ENCODE measurements around the gene LINGO1.

LINGO1 gene

GRCh38 chr15:77630956-77631744 is 1.6 kb downstream of the LINGO1 start:
- DNase-seq = no peak

- no peak for DNase-seq
These were observed 2.7 kb downstream of the LINGO1 start for GRCh38 chr15:77630056-77630455.

- no peak for DNase-seq
These were observed 3.4 kb downstream of the LINGO1 start for GRCh38 chr15:77629070-77630030.

GRCh38 chr15:77628010-77628409 is 4.7 kb downstream of the LINGO1 start:
- no peak for DNase-seq

GRCh38 chr15:77627581-77627980 is 5.1 kb downstream of the LINGO1 start:
- no peak for DNase-seq

- DNase-seq = no peak
These were observed 5.6 kb downstream of the LINGO1 start for GRCh38 chr15:77627067-77627466.

GRCh38 chr15:77626002-77626401 is 6.7 kb downstream of the LINGO1 start:
- DNase-seq = no peak

- no peak for DNase-seq
These were observed 7.3 kb downstream of the LINGO1 start for GRCh38 chr15:77625376-77625775.

GRCh38 chr15:77624868-77625267 is 7.8 kb downstream of the LINGO1 start:
- no peak for DNase-seq

GRCh38 chr15:77623755-77624524 is 8.8 kb downstream of the LINGO1 start:
- no peak for DNase-seq

GRCh38 chr15:77622934-77623754 is 9.6 kb downstream of the LINGO1 start:
- DNase-seq = no peak

- DNase-seq = no peak
These were observed 10.3 kb downstream of the LINGO1 start for GRCh38 chr15:77622209-77622933.

- DNase-seq = no peak
These were observed 10.9 kb downstream of the LINGO1 start for GRCh38 chr15:77621847-77622208.

GRCh38 chr15:77620960-77621647 is 11.6 kb downstream of the LINGO1 start:
- no peak for DNase-seq

- DNase-seq = no peak
These were observed 12.4 kb downstream of the LINGO1 start for GRCh38 chr15:77620297-77620696.

- DNase-seq = no peak
These were observed 12.8 kb downstream of the LINGO1 start for GRCh38 chr15:77619883-77620282.

GRCh38 chr15:77617476-77618230 is 15.1 kb downstream of the LINGO1 start:
- no peak for DNase-seq

GRCh38 chr15:77616072-77616471 is 16.6 kb downstream of the LINGO1 start:
- DNase-seq = no peak

- no peak for DNase-seq
These were observed 17.2 kb downstream of the LINGO1 start for GRCh38 chr15:77615472-77615871.

GRCh38 chr15:77614251-77614806 is 18.4 kb downstream of the LINGO1 start:
- no peak for DNase-seq

Measured in activated naive CD4-positive, alpha-beta T cell treated with anti-CD3 and anti-CD28 coated beads, Interleukin-2, amount 50 U/mL, for 16 hours (primary cell).